Left cardiac atrium (tissue), 4 donors: Measurements from ENCODE around the gene BMP7. TPM values are rescaled to one million over a fixed set of nuclear protein-coding genes. Genes with fewer than 3 reads are reported as not detected.
A peak's percentile ranks its signal among the peaks of the same experiment; 100 is the strongest.

Experiments used
- ATAC-seq, 2 donors: fragments of 200-7000 bp; cut with Tn5 transposase; one replicate each; pipeline ENCODE4 v1.9.1; 2020; ENCODE audit warnings: mild to moderate bottlenecking in 2 of 2, moderate library complexity in 2 of 2
- DNase-seq: peaks from one replicate; pipeline ENCODE4 v3.0.0-alpha.2; 2020
- intact Hi-C, 2 donors: fragments of 100-400 bp; cut with DNase I; formaldehyde crosslinking; loops; one replicate each; pipeline versions ENCODE4 v1.14.1 to v1.15.1; 2022 to 2023
- total RNA-seq, 2 donors: library from RNA; stranded (reverse); fragmentation: NEBNext Ultra II Directional; extraction: Animal tissue kit (Norgen Biotek cat#: 25700); gene quantifications; one replicate each; pipeline ENCODE4 v1.2.1, GENCODE V29; 2021
- donor health status: DM: no; HTN: yes; CAD: no.
- donor health status: DM: no; HTN: yes; CAD: no; lungs with severe emphysema.
- donor health status: DM: yes; HTN: yes; CAD: no.
- donor health status: Dilated cardiomyopathy.

The BMP7 gene
- total RNA-seq, 2 donors from 2014 or later = 23.9 to 29.3 TPM

DNA sequence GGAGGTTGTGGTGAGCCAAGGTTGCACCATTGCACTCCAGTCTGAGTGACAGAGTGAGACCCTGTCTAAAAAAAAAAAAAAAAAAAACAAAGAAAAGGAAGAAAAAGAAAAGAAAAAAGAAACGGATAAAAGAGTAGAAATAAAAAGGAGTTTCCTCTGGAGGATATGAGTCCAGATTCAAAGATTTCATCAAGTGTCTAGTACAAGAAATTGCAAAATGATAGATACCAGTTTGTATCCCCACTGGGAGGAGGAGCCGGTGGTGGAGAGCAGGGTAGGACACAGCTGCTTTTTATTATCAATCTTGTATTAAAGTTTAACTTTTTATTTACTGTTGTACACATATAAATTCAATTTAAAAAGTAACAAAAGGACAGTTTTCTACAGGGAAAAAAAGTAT lies 113.9 kb downstream of the BMP7 start:
- no peak for DNase-seq
- intact Hi-C loops = no loop called here
- no peak for ATAC-seq

DNA sequence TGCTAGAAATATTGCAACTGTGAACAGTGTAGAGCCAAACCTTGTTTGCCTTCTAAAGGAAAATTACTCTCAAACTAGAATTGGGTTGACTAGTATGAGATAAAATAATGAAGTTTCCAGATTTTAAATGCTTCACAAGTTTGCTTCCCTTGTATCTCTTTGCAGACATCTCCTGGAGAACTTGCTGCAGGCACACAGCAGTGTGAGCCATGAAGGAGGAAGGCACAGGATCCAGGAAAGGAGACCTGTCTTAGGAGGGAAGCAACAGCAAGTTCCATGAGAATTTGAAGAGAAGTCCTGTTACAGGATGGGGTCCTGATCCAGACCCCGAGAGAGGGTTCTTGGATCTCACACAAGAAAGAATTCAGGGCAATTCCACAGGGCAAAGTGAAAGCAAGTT lies 115.9 kb downstream of the BMP7 start:
- intact Hi-C loops = no loop called here
- DNase-seq (no peak), ATAC-seq (no peak)

DNA sequence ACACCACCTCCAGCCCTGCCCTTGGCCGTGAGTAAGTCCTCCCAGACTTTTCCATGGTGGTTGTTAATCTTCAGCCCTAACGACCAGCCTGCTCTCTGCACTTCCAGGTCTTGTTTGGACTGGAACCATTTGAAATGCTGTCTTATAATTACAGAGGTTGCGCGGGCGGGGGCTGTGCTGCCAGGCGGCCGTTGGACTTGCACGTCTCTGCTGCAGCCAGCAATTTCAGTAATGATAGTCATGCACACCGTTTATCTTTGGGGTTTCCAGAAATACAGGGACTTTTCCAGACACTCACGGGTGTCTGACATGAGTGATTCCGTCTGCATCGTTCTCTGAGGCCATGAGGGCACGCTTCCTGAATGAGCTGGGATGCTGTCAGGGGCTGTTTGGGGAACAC lies 118.2 kb downstream of the BMP7 start:
- intact Hi-C loops = loop anchor here in 1 of 2 donors (5.0 kb wide), 1 partner anchor 114 kb away; no protein-coding TSS in a partner anchor
- DNase-seq (peak; percentile 50), ATAC-seq (peak; percentile 41 to 90)

DNA sequence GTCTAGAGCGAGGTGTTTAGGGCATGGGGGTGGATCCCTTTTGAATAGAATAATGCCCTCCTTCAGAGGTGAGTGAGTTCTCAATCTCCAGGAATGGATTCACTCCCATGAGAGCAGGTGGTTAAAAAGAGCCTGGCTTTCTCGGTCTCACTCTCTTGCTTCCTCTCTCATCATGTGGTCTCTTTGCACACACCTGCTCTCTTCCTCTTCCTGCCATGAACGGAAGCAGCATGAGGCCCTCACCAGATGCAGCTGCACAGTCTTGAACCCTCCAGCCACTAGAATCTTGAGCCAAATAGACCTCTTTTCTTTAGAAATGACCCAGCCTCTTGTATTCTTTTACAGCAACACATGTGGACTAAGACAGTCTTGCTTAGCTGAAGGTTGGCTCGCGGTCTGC lies 119.3 kb downstream of the BMP7 start:
- intact Hi-C loops = loop anchor here in 1 of 2 donors (5.0 kb wide), 1 partner anchor 115 kb away; no protein-coding TSS in a partner anchor
- ATAC-seq (no peak), DNase-seq (no peak)

DNA sequence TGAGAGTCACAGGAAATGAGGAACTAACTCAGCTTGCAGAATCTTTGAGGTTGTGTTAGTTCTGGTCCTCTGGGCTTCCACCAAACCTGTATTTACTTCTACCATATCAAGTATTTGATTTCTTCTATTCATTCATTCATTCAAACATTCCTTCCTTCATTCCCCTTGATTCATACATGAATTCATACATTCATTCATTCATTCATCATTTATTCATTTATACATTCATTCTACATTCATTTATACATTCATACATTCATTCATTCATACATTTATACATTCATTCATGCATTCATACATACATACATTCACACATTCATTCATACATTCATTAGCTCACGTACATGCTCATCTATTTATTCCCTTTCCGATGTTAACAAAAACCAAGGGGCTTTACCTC lies 120.3 kb downstream of the BMP7 start:
- intact Hi-C loops = loop anchor here in 1 of 2 donors (5.0 kb wide), 1 partner anchor 116 kb away; no protein-coding TSS in a partner anchor
- DNase-seq = no peak
- no peak for ATAC-seq

DNA sequence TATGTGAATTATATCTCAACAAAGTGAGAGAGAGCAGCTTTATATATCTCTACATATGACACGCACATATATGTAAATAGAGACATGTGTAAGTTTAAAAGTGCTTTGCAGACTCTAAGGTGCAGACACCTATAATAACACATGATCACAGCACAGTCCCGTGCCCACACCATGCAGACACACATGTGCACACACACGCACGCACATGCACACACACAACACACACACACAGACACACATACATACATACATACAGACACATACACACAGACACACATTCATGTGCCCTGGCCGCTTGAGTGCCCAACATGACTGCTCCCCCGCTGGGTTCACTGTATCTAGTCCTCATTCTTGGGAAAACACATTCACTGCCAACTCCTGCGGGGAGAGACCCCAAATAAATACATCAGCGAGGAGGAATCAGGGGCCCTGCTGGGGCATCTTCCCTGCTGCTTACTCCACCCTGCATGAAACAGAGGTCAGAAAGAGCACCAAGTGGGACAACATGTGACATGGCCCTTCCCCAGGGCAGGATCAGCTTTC lies 121.3 kb downstream of the BMP7 start:
- intact Hi-C loops = loop anchor here in 1 of 2 donors (5.0 kb wide), 1 partner anchor 117 kb away; no protein-coding TSS in a partner anchor
- ATAC-seq (no peak), DNase-seq (no peak)

DNA sequence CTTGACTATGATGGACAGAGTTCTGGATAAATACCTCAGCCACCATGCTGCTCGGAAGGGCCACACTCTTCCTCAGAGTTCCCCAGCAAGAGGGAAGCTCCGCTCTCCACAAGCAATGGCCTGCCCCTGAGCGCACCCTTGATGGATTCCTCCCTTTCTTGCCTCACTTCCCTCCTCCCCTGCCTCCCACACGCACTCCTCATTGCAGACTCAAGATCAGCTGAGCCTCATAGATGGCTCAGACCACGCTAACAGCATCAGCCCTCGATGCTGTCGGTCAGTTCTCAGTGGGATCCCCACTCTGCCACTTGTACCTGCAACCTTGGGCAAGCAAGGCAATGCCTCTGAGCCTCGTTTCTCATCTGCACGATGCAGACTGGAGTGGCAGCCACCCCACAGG lies 123.3 kb downstream of the BMP7 start:
- intact Hi-C loops = no loop called here
- ATAC-seq = no peak
- DNase-seq = no peak

DNA sequence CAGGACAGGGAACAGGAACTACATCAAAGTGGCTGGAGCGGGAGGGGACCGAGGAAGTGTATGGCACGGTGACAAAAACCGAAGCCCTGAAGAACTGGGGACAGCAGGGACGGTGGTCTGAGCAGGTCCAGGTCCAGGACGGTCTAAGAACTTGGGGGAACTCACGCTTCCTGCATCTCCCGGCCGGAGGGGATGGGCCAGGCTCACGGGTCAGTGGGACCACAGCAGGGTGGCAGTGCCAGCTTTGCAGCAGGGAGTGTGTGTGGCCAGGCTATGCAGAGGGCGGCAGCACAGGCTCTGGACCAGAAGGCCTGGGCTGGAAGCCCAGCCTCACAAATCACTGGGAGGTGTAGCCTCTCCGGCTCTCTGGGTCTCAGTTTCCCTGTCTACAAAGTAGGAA lies 123.8 kb downstream of the BMP7 start:
- ATAC-seq (no peak), DNase-seq (no peak)
- intact Hi-C loops = no loop called here

DNA sequence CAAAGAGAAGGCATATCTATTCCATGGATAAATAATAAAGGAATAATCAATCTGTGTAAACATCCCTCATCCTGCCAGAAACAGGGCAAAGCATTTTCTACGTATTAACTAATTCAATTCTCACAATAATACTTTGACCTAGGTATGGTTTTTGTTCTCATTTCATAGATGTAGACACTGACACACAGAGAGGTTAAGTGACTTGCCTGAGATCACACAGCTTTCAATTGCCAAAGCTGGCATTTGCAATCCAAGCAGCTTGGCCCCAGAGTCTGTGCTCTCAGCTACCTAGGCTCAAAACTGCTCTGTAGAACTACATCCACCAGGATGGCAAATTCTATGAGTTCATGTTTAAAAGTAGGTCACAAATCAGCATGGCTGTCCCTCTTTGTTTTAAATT lies 124.9 kb downstream of the BMP7 start:
- intact Hi-C loops = no loop called here
- no peak for DNase-seq
- ATAC-seq = no peak

DNA sequence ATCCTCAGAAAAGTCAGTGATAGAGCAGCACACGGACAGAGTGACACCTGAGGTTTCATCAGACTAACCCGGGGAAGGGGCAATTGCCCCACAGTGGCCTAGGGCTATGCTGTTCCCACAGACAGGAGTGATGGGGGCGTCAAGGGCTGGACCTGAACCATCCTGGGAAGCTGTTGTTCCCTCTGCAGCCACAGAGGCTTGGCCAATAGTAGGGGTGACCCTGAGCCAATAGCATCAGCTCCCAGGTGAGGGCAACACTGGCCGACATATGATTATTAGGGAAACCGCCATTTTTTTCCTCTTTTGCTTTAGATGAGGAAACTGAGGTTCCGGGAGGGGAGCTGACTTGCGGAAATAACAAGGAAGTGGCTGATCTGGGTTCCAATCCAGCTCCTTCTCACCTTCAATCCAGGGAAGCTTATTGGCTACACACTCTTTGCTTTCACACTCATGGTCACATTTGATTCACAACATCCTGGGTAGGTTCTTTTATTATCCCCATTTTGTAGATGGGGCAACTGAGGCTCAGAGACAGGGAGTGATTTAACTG lies 126.0 kb downstream of the BMP7 start:
- DNase-seq = no peak
- no peak for ATAC-seq
- intact Hi-C loops = no loop called here

DNA sequence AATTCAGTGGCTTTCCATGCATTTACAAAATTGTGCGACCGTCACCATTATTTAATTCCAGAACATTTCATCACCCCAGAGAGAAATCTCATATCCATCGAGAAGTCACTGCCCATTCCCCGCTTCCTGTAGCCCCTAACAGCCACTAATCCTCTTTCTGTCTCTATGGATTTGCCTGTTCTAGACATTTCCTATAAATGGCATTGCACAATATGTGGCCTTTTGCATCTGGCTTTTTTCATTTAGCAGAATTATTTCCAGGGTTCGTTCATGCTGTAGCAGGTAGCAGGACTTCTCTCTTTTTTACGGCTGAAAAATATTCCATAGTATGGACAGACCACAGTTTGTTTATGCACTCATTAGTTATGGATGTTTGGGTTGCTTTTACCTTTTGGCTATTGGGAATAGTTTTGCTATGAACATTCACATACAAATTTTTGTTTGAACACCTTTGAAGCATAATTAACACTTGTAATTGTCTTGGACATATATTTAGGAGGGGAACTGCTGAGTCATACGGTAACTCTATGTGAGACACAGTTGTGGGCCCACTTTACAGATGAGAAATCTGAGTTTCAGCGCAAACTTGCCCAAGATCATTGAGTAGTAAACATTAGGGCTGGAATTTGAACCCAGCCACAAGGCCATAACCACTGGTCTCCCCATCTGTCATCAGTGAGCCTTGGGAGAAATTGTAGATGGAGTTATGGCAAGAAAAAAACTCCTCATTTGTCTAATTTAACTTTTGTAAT lies 126.9 kb downstream of the BMP7 start:
- ATAC-seq (no peak), DNase-seq (no peak)
- intact Hi-C loops = no loop called here

DNA sequence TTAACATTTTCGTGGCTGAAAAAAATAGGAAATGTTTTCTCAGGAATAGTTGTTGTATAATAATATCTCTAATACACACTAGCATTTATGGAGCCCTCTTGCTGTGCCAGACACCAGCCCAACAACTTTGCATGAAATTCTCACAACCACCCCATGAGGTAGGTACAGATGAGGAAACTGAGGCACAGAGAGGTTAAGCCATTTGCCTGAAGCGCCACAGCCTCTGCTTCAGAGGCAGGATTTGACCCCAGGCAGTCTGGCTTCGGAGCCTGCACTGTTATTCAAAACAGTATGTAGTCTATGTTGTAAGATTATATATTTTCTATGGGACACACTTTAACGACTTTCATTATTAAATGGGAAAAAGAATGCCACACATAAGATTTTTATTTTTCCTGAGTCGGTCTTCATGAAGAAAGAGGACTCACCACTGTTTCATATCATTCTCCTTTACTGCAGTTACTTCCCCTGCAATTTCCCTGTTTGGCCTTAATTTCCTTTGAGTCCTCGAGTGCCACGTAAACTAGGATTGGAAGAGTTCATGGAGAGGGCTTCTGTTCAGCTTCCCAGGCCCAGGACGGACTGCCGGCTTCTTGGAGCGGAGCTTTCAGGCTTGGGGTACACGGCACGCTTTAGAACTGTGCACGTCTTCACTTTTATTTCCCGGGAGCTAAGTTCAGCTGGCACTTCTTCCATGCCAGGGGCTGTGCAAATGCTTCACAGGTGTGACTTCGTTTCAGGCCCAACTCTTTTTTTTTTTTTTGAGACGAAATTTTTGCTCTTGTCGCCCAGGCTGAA lies 128.0 kb downstream of the BMP7 start:
- ATAC-seq = no peak
- intact Hi-C loops = no loop called here
- no peak for DNase-seq

DNA sequence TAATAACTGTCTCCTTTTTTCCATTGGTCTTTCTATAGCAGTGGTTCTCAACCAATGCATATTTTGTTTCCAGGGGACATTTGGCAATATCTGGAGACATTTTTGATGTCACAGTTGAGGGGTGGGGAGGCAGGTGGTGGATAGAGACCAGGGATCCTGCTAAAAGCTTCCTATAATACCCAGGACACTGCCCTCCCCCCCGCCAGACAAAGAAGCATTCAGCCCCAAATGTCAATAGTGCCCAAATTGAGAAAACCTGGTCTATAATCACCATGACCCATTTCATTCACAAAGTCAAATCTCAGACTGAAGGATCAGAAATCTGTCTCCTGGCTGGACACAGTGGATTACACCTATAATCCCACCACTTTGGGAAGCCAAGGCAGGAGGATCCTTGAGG lies 128.8 kb downstream of the BMP7 start:
- ATAC-seq (no peak), DNase-seq (no peak)
- intact Hi-C loops = no loop called here

DNA sequence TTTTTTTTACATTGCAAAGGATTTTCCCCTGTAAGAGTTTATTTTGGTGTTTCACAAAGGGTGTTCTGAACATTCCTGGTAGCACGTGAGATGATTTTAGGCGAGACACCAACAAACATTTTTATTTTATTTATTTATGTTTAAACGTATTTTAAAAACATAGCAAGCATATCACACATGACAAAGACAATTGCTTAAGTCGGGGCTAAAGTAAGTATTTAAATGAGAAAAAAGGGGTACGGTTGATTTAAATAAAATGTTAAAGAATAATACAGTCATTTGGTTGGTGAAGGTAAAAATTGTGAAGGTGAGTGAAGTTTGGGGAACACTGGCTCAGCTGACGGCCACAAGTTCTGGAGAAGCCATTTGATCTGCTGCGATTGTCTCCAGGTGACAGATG lies 129.7 kb downstream of the BMP7 start:
- ATAC-seq = no peak
- no peak for DNase-seq
- intact Hi-C loops = no loop called here

DNA sequence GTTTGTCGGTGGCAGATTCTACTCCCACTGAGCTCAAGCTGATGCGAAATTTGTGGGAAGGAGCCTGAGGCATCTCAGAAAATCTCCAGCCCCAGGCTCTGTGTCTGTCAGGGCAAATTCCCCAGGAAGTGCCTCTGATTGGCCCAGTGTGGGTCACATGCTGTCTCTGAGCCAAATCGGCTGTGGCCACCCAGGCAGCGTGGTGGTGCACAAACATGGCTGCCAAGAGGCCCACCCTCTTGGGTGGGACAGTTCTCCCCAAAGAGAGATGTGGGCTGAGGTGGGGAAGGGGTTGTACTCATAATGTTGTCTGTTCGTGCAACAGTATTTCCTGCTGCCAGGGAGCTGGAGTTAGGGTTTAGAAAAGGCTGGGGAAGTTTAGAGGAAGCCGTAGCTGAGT lies 130.6 kb downstream of the BMP7 start:
- ATAC-seq (no peak), DNase-seq (no peak)
- intact Hi-C loops = no loop called here

DNA sequence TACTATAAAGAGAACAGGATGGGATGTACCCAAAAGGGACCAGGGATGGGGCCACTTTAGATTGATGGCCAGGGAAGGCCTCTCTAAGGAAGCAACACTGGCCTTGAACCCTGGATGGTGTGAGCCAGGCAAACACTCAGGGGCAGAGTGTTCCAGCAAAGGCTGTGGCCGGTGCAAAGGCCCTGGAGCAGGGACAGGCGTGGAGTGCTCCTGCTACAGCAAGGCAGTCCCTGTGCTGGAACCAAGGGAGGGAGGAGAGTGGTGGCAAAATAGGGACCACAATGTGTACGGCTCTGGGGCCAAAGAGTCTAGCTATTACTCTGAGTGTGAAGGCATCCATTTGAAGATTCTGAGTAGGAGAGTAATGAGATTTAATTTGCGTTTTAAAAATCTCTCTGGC lies 131.6 kb downstream of the BMP7 start:
- intact Hi-C loops = no loop called here
- DNase-seq = no peak
- ATAC-seq = no peak

DNA sequence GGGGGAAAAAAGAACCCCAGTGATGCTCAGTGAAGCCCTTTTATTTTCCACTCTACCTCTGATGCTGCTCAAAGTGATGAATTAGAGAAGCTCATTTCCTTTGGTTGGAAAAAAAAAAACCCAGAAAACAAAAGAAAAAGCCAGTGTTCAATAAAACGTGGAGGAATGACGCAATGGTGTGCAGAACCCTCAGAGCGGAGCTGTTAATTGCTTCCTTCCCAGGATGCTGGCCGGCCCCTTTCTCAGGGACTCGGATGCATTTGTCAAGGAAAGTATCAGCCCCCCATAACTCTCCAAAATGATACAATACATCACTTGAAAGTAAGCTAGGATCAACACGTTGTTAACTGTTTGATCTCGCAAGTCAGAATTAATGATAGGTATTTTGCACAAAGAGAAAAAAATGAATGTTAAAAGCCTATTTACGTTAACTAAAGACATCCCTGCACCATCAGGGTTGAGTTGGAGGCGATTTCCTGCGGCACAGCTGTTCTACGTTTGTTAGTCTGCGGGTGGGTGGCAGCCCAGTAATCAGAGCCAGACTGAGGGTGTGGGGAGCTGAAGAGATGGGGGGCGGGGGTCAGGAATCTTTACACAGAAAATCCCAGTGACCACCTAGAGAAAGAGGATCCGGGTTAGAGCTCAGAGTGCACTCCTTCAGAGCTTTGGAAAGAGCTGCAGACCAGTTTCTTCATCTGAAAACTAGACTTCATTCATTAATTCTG lies 132.4 kb downstream of the BMP7 start:
- no peak for DNase-seq
- ATAC-seq = no peak
- intact Hi-C loops = no loop called here

DNA sequence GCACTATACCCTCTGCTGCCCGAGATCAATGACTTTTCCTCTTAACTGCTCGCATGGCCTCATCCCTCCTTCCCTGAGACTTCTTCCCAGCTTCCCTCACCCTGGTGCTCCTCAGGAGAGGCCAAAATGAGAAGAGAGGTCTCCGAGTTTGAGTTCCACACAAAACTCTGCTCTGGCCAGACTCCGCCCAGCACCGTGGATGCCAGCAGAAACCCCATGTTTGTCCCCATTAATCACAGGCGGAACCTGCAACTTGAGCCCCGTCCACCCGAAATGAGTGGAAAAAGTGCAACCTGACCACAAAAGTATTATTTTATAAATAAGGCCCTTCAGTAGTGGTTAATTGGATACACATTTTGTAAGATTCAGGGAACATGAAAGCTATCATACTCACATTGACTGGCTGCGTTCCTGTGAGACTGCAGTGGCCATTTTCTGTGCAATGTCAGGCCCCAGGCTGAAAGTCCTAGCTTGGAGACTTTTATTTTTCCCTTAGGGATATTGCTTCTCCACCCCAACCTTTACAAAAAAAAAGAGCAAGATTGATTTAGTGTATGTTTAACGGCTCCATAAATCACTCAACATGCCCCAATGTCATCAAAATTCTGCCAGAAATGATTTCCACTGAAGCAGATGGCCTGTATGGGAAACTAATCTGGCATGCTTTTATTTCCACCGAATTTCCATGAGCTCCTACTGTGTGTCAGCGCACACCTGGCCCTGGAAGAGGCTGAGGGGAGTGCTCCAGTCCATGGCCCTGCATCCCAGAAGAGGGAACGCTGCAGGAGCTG lies 134.6 kb downstream of the BMP7 start:
- ATAC-seq (no peak), DNase-seq (no peak)
- intact Hi-C loops = no loop called here

DNA sequence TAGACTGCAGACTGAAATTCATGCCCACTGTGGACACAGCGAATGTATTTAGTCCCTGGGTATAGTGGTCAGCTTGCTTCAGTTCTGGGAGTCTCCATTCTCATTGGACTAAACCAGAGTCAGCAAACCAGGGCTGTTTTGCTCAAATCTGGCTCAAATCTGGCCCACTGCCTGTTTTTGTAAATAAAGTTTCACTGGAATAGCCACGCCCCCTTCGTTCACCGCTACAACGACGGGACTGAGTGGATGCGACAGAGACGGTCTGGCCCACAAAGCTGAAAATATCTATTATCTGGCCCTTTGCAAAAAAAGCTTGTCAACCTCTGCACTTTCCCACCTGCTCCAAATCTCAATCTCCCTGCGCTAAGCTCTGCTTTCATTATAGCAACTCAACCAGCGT lies 135.4 kb downstream of the BMP7 start:
- no peak for ATAC-seq
- intact Hi-C loops = no loop called here

More for the DNA sequence above, 135.4 kb downstream of the BMP7 start:
- no peak for DNase-seq
